ENCODE measurements around the gene MARCKS. TPM values are rescaled to one million over a fixed set of nuclear protein-coding genes. Genes with fewer than 3 reads are reported as not detected.

MARCKS gene
- total and polyA plus RNA-seq, 10 of the 15 experiments (the other 5 are each of a cell fraction or from before 2014, with no cell fraction given) = 29.0 to 164 (median 74.5) TPM

DNA sequence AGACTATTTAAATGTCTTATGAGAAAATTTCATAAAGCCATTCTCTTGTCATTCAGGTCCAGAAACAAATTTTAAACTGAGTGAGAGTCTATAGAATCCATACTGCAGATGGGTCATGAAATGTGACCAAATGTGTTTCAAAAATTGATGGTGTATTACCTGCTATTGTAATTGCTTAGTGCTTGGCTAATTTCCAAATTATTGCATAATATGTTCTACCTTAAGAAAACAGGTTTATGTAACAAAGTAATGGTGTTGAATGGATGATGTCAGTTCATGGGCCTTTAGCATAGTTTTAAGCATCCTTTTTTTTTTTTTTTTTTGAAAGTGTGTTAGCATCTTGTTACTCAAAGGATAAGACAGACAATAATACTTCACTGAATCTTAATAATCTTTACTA is 5.0 kb downstream of the MARCKS start:
- peaks cover 0 to 3% of the 10 kb centered on the region in 2 experiments; a peak in 2 of 4 replicates for H3K36me3 ChIP-seq (ENCODE audit: control insufficient read depth in 2 of 2, insufficient read depth in 2 of 2, low read length in 1 of 2)
- no peak overlapping the region for H3K9ac ChIP-seq (ENCODE audit: control insufficient read depth, insufficient read depth, low read length)
- ChIA-PET RAD21 (ENCODE audit: unreplicated experiment) (interaction anchor here (0.9 to 4.9 kb wide), 3 partner anchors 13 to 555 kb away, joined by 3 to 142 read pairs (median 10); no protein-coding TSS in a partner anchor), POLR2A (interaction anchor here (4.5 kb wide), 1 partner anchor 232 kb away, joined by 50 read pairs; no protein-coding TSS in a partner anchor), CTCF (interaction anchor here (0.9 to 1.2 kb wide), 2 partner anchors 216 to 236 kb away, joined by 3 read pairs; no protein-coding TSS in a partner anchor), SMC1A (ENCODE audit: uncharacterized antibody, unreplicated experiment) (interaction anchor here (0.6 to 1.7 kb wide), 2 partner anchors 8 to 676 kb away, joined by 3 to 8 read pairs; no protein-coding TSS in a partner anchor)
- H3K27ac ChIP-seq (ENCODE audit: control insufficient read depth, insufficient read depth) = no peak overlapping the region
- no peak overlapping the region for H2AFZ ChIP-seq (ENCODE audit: control insufficient read depth, low read depth, low read length)
- no TSS peak for BruUV-seq (replicated peaks)
- ATAC-seq (no peak), FAIRE-seq (no peak), DNase-seq (ENCODE audit: low read depth, low spot score) (no peak)
- H3K9me3 ChIP-seq (replicated peaks; ENCODE audit: control insufficient read depth, insufficient read depth, low read length) = no peaks in the 10 kb centered on the region
- H3K79me2 ChIP-seq (ENCODE audit: control insufficient read depth, insufficient read depth, low read length) = peaks cover 56% of the 10 kb centered on the region
- no peaks in the 10 kb centered on the region for H3K4me1 ChIP-seq (ENCODE audit: control insufficient read depth, insufficient read depth, low read length)
- intact Hi-C loops (cut with micrococcal nuclease; ENCODE audit: unreplicated experiment) (no loop called here), in situ Hi-C loops (cut with MboI) (no loop called here)
- H3K4me2 ChIP-seq (ENCODE audit: control insufficient read depth, insufficient read depth) = peak overlapping the region; percentile 30; the same call in 1 of the 2 replicates
- no peaks in the 10 kb centered on the region; the same call in 1 of the 2 replicates for H4K20me1 ChIP-seq (ENCODE audit: control insufficient read depth, insufficient read depth)
- TF ChIP-seq SIN3A (IDR thresholded peaks at IDR 0.05; ENCODE audit: low read depth, low read length) (no peak), ATF2 (IDR thresholded peaks at IDR 0.05; ENCODE audit: low read length) (0 out of 2 replicates have a peak, but pooled peaks have one; percentile 4)
- H3K27me3 ChIP-seq (replicated peaks in 1 of 2; ENCODE audit: control insufficient read depth in 2 of 2, insufficient read depth in 2 of 2, low read length in 1 of 2) = no peaks in the 10 kb centered on the region
- peak overlapping the region; percentile 19; the same call in 1 of the 2 replicates for H3K4me3 ChIP-seq

DNA sequence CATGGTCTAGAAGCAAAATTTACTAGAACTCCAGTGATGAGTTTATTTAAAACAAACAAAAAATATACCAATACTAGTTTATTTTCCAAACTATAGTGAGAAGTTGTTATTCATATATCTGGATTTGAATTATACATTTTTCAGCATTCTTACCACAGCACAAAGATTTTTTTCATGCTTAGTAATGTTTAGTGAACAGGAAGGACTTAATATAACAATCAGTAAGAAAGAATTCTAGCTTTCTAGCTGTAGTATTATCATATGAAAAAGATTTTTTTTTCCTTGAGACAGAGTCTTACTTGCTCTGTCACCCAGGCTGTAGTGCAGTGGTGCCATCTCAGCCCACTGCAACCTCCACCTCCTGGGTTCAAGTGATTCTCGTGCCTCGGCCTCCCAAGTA is 13.8 kb downstream of the MARCKS start:
- Histone ChIP-seq H3K4me1 (ENCODE audit: control insufficient read depth, insufficient read depth, low read length) (peaks cover 7% of the 10 kb centered on the region), H3K9me3 (replicated peaks; ENCODE audit: control insufficient read depth, insufficient read depth, low read length) (peaks cover 2% of the 10 kb centered on the region; the same call in 2 of the 3 replicates), H3K27me3 (replicated peaks in 1 of 2; ENCODE audit: control insufficient read depth in 2 of 2, insufficient read depth in 2 of 2, low read length in 1 of 2) (no peaks in the 10 kb centered on the region), H3K9ac (ENCODE audit: control insufficient read depth, insufficient read depth, low read length) (no peak overlapping the region), H3K79me2 (ENCODE audit: control insufficient read depth, insufficient read depth, low read length) (peaks cover 5% of the 10 kb centered on the region), H3K4me2 (ENCODE audit: control insufficient read depth, insufficient read depth) (no peak overlapping the region), H2AFZ (ENCODE audit: control insufficient read depth, low read depth, low read length) (no peak overlapping the region), H4K20me1 (ENCODE audit: control insufficient read depth, insufficient read depth) (no peaks in the 10 kb centered on the region), H3K4me3 (no peak overlapping the region), H3K27ac (ENCODE audit: control insufficient read depth, insufficient read depth) (no peak overlapping the region), H3K36me3 (ENCODE audit: control insufficient read depth in 2 of 2, insufficient read depth in 2 of 2, low read length in 1 of 2) (no peaks in the 10 kb centered on the region)
- FAIRE-seq = no peak
- ChIA-PET SMC1A (ENCODE audit: uncharacterized antibody, unreplicated experiment) (interaction anchor here (1.1 to 2.4 kb wide), 12 partner anchors 9 to 564 kb away, joined by 3 to 17 read pairs (median 6); no protein-coding TSS in a partner anchor), CTCF (interaction anchor here (1.0 to 2.2 kb wide), 7 partner anchors 8 to 991 kb away, joined by 3 to 15 read pairs (median 4); no protein-coding TSS in a partner anchor), RAD21 (ENCODE audit: unreplicated experiment) (interaction anchor here (0.8 to 2.0 kb wide), 12 partner anchors 8 to 1088 kb away, joined by 3 to 13 read pairs (median 4); no protein-coding TSS in a partner anchor), POLR2A (interaction anchor here (1.3 to 2.0 kb wide), 3 partner anchors 8 to 220 kb away, joined by 3 to 8 read pairs (median 4); no protein-coding TSS in a partner anchor)
- ATAC-seq = no peak
- no TSS peak for BruUV-seq (replicated peaks)
- in situ Hi-C loops (cut with MboI) = no loop called here
- WGBS (ENCODE audit: insufficient coverage, insufficient replicate concordance, low lambda C conversion rate, missing lambda C conversion rate) = 97% methylated on average over 2 of the region's 2 CpGs
- intact Hi-C loops (cut with micrococcal nuclease; ENCODE audit: unreplicated experiment) = loop anchor here (10.0 kb wide), 1 partner anchor 666 kb away; no protein-coding TSS in a partner anchor
- no peak for DNase-seq (ENCODE audit: low read depth, low spot score)
- no peak for TF ChIP-seq ZNF217 (IDR thresholded peaks at IDR 0.05)
- TF ChIP-seq CHD2 (IDR thresholded peaks at IDR 0.05; ENCODE audit: borderline replicate concordance, low read depth, low read length) = no peak
- TF ChIP-seq SREBF1 (IDR thresholded peaks at IDR 0.05; ENCODE audit: low read length) = no peak
- TF ChIP-seq NFIC (IDR thresholded peaks at IDR 0.05; ENCODE audit: low read depth, low read length) = no peak
- no peak for TF ChIP-seq ESRRA (IDR thresholded peaks at IDR 0.05; ENCODE audit: low read length)
- no peak for TF ChIP-seq ZBTB4 (CRISPR knock-in tag; IDR thresholded peaks at IDR 0.05)
- no peak for TF ChIP-seq KLF5 (IDR thresholded peaks at IDR 0.05; ENCODE audit: partially characterized antibody)
- no peak for TF ChIP-seq EP300 (IDR thresholded peaks at IDR 0.05; ENCODE audit: borderline replicate concordance in 1 of 2, control insufficient read depth in 1 of 2, low read depth in 2 of 2, low read length in 2 of 2)
- TF ChIP-seq BMI1 (IDR thresholded peaks at IDR 0.05; ENCODE audit: borderline replicate concordance) = no peak
- no peak for TF ChIP-seq CBX5 (IDR thresholded peaks at IDR 0.05; ENCODE audit: low read depth)
